GM21515 (cell line): ENCODE results near the gene GINS3.

Experiments used
- ATAC-seq: cut with Tn5 transposase; IDR thresholded peaks from one replicate; pipeline ENCODE4 v1.9.1; 2021; ENCODE audit not compliant: unreplicated experiment

The GINS3 gene

DNA sequence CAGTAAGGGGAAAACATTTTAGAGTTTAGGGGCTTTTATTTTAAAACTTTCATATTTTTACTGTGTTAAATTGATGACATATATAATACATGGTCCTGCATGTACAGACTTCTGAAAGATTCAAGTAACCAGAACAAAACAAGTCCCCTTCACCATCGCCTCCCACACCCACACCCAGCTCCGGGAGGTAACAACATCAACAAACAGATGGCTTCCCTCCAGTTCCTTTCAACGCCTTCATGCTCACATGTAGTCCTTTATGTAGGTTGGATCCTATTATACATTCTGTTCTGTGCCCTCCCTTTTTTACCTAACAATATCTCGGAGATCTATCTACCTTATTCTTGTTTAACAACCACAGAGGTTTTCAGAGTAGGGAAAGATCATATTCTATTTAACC is 30.5 kb downstream of the GINS3 start:
- no peak for ATAC-seq

- ATAC-seq, result no peak
These were observed 33.0 kb downstream of the GINS3 start for GRCh38 chr16:58425245-58425644.

- ATAC-seq, result peak; percentile 87
These were observed 33.7 kb downstream of the GINS3 start for GRCh38 chr16:58425756-58426494.

- ATAC-seq, result no peak
These were observed 34.7 kb downstream of the GINS3 start for GRCh38 chr16:58426966-58427365.

DNA sequence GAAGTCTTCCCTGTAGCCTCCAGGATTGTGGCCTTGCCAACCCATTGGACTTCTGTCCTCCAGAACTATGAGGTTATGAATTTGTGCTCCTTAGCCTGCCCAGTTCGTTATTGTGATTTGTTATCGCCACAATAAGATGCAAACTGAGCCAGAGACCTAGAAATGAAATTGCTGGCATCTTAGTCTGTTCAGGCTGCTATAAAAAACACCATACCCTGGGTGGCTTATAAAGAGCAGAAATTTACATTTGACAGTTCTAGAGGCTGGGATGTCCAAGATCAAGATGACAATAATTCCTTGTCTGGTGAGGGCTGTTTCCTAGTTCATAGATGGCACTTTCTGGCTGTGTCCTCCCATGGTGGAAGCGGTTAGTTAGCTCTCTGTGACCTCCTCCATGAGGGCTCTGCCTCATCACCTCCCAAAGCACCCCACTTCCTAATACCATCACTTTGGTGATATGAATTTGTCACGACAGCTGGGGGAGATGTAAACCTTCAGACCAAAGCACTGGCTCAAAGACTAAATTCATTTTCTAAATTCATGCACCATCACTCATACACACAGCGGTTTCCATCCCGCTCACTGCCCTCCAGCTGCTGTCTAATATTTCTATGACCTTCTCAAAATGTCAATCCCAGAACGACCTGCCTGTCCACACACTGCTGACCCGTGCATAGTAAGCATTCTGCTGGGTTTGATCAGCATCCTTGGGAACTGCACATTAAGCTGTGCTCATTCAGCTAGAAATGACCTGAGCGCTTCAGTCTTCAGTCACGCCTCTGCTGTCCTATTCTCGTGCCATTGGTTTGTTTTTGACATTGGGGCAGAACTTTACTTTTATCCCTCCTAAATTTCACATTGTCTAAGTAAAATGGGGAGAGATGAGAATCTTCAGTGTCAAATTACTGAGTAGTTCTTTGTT is 36.6 kb downstream of the GINS3 start:
- no peak for ATAC-seq

DNA sequence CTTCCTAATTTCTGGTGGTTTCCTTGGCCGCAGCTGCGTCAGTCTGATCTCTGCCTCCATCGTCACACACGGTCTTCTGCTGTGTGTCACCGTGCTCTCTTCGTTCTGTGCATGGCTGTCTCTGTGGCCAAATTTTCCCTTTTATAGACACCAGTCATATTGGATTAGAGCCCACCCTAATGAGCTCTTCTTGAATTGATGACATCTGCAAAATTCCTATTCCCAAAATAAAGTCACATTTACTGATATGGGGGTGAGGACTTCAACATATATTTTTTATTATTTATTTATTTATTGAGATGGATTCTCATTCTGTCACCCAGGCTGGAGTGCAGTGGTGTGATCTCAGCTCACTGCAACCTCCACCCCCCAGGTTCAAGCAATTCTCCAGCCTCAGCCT is 38.4 kb downstream of the GINS3 start:
- ATAC-seq, result no peak

- ATAC-seq, result no peak
These were observed 41.3 kb downstream of the GINS3 start for GRCh38 chr16:58433569-58433951.

- no peak for ATAC-seq
These were observed 43.5 kb downstream of the GINS3 start for GRCh38 chr16:58435779-58436178.

DNA sequence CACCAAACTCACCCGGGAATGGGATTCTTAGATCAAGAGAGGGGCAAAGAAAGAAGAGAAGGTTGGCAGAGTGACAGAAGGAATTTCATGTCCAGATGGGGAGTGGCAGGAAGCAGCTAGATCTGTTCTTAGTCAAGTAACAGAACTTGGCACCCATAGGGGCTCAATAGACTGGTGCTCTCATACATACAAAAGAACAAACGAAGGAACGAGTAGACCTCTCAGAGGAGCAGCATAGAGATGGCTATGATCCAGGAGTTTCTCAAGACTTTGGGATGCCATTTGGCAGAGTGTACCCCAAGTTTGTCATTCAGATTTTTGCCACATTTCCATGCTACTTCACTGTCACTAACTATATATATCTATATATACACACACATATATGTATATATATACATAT is 47.9 kb downstream of the GINS3 start:
- ATAC-seq, result no peak

- ATAC-seq, result no peak
These were observed 50.3 kb downstream of the GINS3 start for GRCh38 chr16:58442547-58442946.

DNA sequence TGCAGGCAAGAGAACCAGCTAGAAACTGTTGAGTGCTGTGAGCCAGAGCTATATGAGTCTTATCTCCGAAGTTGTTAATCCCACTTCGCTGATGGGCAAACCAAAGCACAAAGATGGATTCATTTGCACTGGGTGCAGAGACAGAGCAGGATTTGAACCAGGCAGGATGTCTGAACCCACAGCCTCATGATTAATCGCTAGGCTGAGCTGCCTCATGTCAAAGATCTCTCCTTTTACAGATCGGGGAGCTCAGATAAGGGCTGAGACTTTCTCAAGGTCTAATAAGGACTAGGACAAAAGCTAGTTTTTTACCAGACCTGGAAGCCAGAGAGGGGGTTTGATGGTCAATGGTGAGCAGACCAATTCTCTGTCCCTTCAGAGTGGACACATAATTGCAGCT is 51.5 kb downstream of the GINS3 start:
- no peak for ATAC-seq

GRCh38 chr16:58444265-58444664 is 52.0 kb downstream of the GINS3 start:
- ATAC-seq, result no peak

DNA sequence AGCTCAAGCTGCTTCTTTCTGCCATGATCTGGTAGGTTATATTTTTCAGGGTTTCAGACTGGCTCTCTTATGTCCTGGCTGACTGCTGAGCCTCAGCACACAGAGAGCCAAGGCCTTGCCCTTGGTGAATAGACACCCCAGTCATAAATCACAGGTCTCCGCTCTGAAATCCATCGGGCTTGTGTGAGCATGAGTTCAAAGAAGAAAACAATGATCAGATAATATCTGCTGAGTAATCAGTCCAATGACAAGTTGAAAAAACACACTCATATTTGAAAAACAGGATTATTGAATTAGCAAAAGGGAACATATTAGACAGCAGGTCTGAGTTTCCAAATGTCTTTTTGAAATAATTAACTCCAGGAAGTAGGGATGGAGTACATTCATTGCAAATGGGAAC is 56.6 kb downstream of the GINS3 start:
- ATAC-seq, result no peak

DNA sequence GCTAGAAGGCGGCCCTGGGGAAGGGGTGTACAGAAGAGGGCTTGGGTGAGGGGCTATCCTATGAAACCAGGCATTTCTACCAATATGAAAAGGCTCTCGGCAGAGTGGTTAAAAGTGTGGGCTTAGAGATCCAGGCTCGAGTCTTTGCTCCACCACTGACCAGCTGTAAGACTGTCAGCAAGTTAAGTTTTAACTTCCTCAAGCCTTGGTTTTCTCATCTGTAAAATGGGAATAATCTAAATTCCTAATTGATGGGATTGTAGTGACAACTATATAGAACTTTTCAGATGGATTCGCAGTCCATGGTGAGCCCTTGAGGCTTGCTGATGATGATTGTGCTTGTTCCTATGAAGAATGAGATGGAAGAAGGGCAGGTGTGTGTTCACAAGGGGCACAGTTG is 57.0 kb downstream of the GINS3 start:
- no peak for ATAC-seq

- ATAC-seq, result no peak
These were observed 57.5 kb downstream of the GINS3 start for GRCh38 chr16:58449768-58450167.

GRCh38 chr16:58450590-58450989 is 58.3 kb downstream of the GINS3 start:
- no peak for ATAC-seq

DNA sequence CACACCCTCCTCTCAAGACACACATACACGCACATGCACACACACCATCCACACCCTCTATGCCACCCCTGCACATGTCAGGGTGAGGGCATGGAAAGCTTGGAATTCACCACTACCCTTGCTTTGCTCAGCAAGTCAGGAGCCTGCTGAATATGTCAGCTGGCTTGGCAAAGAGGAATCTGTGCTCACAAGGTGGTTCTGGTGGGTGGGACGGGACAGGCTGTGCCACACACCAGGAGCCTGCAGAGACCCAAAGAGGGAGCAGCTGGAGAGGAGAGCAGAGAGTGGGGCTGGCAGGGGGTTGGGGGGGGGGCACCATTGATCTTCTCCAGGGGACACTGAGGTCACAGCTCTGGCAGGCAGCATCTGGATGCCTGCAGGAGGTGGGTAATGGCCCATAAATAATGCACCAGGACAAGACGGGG is 59.0 kb downstream of the GINS3 start:
- ATAC-seq, result no peak

- ATAC-seq, result no peak
These were observed 59.7 kb downstream of the GINS3 start for GRCh38 chr16:58451945-58452401.

- ATAC-seq, result no peak
These were observed 60.4 kb downstream of the GINS3 start for GRCh38 chr16:58452640-58453039.

DNA sequence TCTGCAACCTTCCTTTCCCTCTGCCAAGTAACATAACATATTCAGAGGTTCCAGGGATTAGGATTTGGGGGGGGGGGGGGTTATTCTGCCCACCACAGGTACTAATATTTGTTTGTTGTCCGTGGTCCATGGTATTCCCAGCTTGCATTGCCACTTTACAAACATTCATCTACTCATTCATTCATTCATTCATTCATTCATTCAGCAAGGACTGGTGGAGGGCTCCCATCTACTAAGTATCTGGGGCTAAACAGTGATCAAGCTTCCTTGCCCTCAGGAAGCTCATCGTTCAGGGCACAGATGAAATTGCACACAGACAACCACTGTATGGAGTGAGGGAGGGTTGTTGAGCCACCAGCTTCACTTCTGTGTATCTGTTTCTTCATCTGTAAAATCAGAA is 61.9 kb downstream of the GINS3 start:
- no peak for ATAC-seq

- ATAC-seq, result no peak
These were observed 62.6 kb downstream of the GINS3 start for GRCh38 chr16:58454856-58455255.
